Thyroid gland (tissue), 4 donors: ENCODE measurements around the gene CACNA2D3. TPM values are rescaled to one million over a fixed set of nuclear protein-coding genes. Genes with fewer than 3 reads are reported as not detected.
"Not testable (repeated sequence)": the region's sequence is repeated elsewhere in the genome, so short reads cannot be mapped to it uniquely, and the experiment has no call there.

Source experiments
- DNase-seq, 2 donors: peaks; one replicate each; pipeline ENCODE4 v3.0.0-alpha.2; 2019
- H3K27ac ChIP-seq, 3 donors: fragments of 200-600 bp; sonication (generic); 1 replicate in 2 of 3; 2 replicates in 1 of 3; pipeline ENCODE4 v1.5.1; 2016 to 2019; ENCODE audit warnings: mild to moderate bottlenecking in 1 of 3, moderate library complexity in 1 of 3
- H3K27me3 ChIP-seq: fragments of 200-600 bp; sonication (generic); one replicate; pipeline ENCODE4 v1.5.1; 2019
- H3K36me3 ChIP-seq, 2 donors: fragments of 200-600 bp; sonication (generic); one replicate each; pipeline ENCODE4 v1.5.1; 2016 to 2019
- H3K4me1 ChIP-seq, 2 donors: fragments of 200-600 bp; sonication (generic); one replicate each; pipeline ENCODE4 v1.5.1; 2017 to 2019
- H3K4me3 ChIP-seq, 3 donors: fragments of 200-600 bp; sonication (generic); replicated peaks in 1 of 3; 1 replicate in 2 of 3; 2 replicates in 1 of 3; pipeline ENCODE4 v1.5.1; 2016; ENCODE audit warnings: mild to moderate bottlenecking in 1 of 3
- H3K9me3 ChIP-seq: fragments of 200-600 bp; sonication (generic); one replicate; pipeline ENCODE4 v1.5.1; 2017
- POLR2A ChIP-seq, 2 donors: fragments of 450-650 bp; IDR thresholded peaks; one replicate each; pipeline ENCODE4 v1.6.1; 2017; ENCODE audit warnings: antibody characterized with exemption in 2 of 2, mild to moderate bottlenecking in 2 of 2, moderate library complexity in 1 of 2
- WGBS, 2 donors: methylation state at CpG; one replicate each; pipeline ENCODE4 v1.1.5; 2017; 5-methylcytosine and 5-hydroxymethylcytosine counted together
- intact Hi-C: fragments of 100-400 bp; cut with DNase I; formaldehyde crosslinking; loops from one replicate; pipeline ENCODE4 v1.15.1; 2023
- total RNA-seq, 4 donors: library from RNA; depleted of rRNA; stranded (reverse); fragments of >200 nt; gene quantifications; one replicate each; pipeline ENCODE4 v1.2.3, GENCODE V29; 2016
- TF ChIP-seq, protein P1 (sequence below), 6 experiments: fragments of 200-600 bp in 3 of 6; fragments of 450-650 bp in 3 of 6; sonication (generic) in 3 of 6; IDR thresholded peaks; one replicate each; pipeline ENCODE4 v1.5.1; 2016 to 2019; ENCODE audit warnings: antibody characterized with exemption in 6 of 6, mild to moderate bottlenecking in 2 of 6, inconsistent platforms in 1 of 6, moderate library complexity in 1 of 6

CACNA2D3 gene
- total RNA-seq, 4 donors from 2014 or later = 2.9 to 4.8 (median 4.5) TPM

DNA sequence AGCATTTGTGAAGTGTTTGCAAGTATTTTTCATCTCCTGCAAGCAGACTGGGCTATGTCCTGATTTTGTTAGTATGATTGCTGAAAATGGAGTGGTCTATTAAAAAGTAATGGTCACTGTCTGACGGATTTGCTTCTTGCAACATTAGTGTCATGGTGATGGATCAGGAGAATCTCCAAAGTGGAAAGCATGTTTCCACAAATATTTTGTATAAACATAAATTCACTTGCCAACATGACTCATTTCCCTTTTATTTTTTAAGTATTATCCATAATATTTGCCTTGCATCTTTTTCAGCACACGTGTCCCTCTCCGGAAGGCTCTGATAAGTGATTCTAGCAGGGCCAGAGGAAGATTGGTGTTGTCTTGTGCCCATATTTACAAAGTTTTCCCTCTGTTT lies 27.4 kb upstream of the CACNA2D3 start:
- TF ChIP-seq, protein P1, sequence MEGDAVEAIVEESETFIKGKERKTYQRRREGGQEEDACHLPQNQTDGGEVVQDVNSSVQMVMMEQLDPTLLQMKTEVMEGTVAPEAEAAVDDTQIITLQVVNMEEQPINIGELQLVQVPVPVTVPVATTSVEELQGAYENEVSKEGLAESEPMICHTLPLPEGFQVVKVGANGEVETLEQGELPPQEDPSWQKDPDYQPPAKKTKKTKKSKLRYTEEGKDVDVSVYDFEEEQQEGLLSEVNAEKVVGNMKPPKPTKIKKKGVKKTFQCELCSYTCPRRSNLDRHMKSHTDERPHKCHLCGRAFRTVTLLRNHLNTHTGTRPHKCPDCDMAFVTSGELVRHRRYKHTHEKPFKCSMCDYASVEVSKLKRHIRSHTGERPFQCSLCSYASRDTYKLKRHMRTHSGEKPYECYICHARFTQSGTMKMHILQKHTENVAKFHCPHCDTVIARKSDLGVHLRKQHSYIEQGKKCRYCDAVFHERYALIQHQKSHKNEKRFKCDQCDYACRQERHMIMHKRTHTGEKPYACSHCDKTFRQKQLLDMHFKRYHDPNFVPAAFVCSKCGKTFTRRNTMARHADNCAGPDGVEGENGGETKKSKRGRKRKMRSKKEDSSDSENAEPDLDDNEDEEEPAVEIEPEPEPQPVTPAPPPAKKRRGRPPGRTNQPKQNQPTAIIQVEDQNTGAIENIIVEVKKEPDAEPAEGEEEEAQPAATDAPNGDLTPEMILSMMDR (IDR thresholded peaks at IDR 0.05) = no peak
- no peak for TF ChIP-seq POLR2A (IDR thresholded peaks at IDR 0.05)
- no peak for DNase-seq
- Histone ChIP-seq H3K36me3 (no peaks in the 10 kb centered on the region), H3K27ac (no peak overlapping the region), H3K4me3 (no peak overlapping the region), H3K9me3 (no peaks in the 10 kb centered on the region), H3K4me1 (no peaks in the 10 kb centered on the region), H3K27me3 (no peaks in the 10 kb centered on the region)
- WGBS, 2 donors = 76 to 84% methylated on average over 3 of the region's 3 CpGs
- intact Hi-C loops = no loop called here

DNA sequence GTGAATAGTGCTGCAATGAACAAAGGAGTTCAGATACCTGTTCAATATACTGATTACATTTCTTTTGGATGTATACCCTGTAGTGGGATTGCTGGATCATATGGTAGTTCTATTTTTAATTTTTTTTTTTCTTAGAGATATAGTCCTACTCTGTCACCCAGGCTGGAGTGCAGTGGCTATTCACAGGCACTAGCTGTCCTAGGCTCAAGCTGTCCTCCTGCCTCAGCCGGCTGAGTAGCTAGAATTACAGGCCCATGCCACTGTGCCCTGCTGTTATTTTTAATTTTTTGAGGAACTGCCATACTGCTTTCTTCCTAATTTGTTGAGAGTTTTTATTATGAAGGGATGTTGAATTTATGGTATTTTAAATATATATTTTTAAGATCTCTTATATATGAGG lies 23.0 kb upstream of the CACNA2D3 start:
- H3K4me1 ChIP-seq = no peaks in the 10 kb centered on the region
- DNase-seq = no peak
- TF ChIP-seq, protein P1 (IDR thresholded peaks at IDR 0.05) = no peak
- TF ChIP-seq POLR2A (IDR thresholded peaks at IDR 0.05) = no peak

DNA sequence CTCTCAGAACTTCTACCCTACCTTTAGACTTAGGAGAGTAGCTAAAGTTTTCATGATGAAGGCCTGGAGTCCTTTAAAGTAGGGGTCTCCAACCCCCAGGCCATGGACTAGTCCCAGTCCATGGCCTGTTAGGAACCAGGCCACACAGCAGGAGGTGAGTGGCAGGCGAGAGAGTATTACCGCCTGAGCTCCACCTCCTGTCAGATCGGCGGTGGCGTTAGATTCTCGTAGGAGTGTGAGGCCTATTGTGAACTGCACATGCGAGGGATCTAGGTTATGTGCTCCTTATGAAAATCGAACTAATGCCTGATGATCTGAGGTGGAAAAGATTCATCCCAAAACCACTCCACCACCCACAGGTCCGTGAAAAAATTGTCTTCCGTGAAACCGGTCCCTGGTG lies 18.3 kb upstream of the CACNA2D3 start:
- Histone ChIP-seq H3K27me3 (no peaks in the 10 kb centered on the region), H3K4me1 (no peaks in the 10 kb centered on the region), H3K4me3 (no peak overlapping the region), H3K36me3 (no peaks in the 10 kb centered on the region), H3K27ac (no peak overlapping the region), H3K9me3 (no peaks in the 10 kb centered on the region)
- intact Hi-C loops = no loop called here
- no peak for TF ChIP-seq POLR2A (IDR thresholded peaks at IDR 0.05)
- TF ChIP-seq, protein P1 (IDR thresholded peaks at IDR 0.05) = no peak
- DNase-seq = no peak
- 80 to 82% methylated on average over 11 of the region's 11 CpGs for WGBS, 2 donors

More for the DNA sequence above, 23.0 kb upstream of the CACNA2D3 start:
- intact Hi-C loops = no loop called here
- WGBS, 2 donors = 80 to 82% methylated on average over 1 of the region's 1 CpG
- Histone ChIP-seq H3K27me3 (no peaks in the 10 kb centered on the region), H3K9me3 (no peaks in the 10 kb centered on the region), H3K27ac (no peak overlapping the region), H3K4me3 (no peak overlapping the region), H3K36me3 (no peaks in the 10 kb centered on the region)

- intact Hi-C loops, H3K27ac ChIP-seq, DNase-seq, H3K36me3 ChIP-seq, H3K4me1 ChIP-seq, H3K4me3 ChIP-seq, H3K9me3 ChIP-seq, H3K27me3 ChIP-seq: not testable (repeated sequence)
- WGBS, 2 donors = 93 to 94% methylated on average over 4 of the region's 4 CpGs
These were observed 6.2 kb upstream of the CACNA2D3 start for GRCh38 chr3:54116129-54116528.

DNA sequence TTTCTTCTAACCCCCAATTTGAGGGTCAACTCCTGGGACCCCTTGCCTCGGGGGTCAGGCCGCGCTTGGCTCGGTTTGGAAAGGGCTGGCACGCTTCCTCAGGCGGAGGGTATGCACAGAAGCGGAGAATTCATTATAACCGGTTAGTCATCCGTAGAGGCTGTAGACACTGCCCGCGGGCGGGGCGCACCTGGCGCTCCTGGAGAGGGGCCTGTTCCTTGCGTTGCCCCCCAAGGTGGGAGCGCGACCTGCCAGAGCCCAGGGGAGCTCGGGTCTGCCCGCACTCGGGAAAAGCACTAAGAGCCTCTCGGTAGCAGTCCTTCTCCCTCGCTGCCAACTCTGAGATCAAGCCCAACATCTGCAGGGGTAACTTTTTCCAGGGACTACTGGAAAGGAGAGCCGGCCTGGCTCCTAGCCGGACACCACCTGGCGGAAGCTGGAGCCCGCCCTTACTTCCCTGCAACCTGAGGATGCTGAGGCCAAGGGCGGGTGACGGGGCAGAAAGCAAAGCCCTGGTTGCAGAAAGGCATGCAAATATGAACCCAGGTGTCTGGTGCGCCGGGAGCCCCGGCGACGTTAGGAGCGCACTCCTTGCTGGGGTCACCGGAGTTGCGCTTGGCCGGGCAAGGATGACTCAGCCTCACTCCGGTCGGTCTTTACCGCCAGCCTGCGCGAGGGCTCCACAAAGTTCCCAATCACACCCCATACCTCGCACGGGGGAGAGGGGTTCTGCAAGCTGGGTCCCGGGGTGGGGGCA lies 1.5 kb upstream of the CACNA2D3 start:
- H3K27me3 ChIP-seq = no peaks in the 10 kb centered on the region
- intact Hi-C loops = no loop called here
- H3K4me1 ChIP-seq = peaks cover 18 to 21% of the 10 kb centered on the region in 2 donors
- 0 to 3% methylated on average over 17 to 38 of the region's 45 CpGs for whole genome bisulfite sequencing, 2 donors
- H3K9me3 ChIP-seq = no peaks in the 10 kb centered on the region
- peak; percentile 50 to 56 for DNase-seq
- H3K4me3 ChIP-seq = peak overlapping the region in 1 of 3 donors; percentile 55
- H3K36me3 ChIP-seq = no peaks in the 10 kb centered on the region
- H3K27ac ChIP-seq = no peak overlapping the region
- TF ChIP-seq, protein P1 (IDR thresholded peaks at IDR 0.05) = no peak
